GM12878 (cell line): ENCODE results near the gene MYO15B. TPM values are rescaled to one million over a fixed set of nuclear protein-coding genes. Genes with fewer than 3 reads are reported as not detected.

ENCODE experiments used
- ATAC-seq: fragments of 200-7000 bp; cut with Tn5 transposase; 3 replicates; pipeline ENCODE4 v1.9.1; 2020; ENCODE audit warnings: mild to moderate bottlenecking, moderate library complexity
- BruUV-seq: library from RNA; stranded (reverse); fragments of 400-500 nt; replicated peaks from 2 replicates; lab custom pipeline; 2021; lab: Mats Ljungman, UMichigan
- CTCF ChIA-PET: fragments of 300-600 bp; sonication (Branson Sonifier 250); formaldehyde crosslinking; extraction: SDS; loops from one replicate; lab custom pipeline; 2021; ENCODE audit warnings: inconsistent platforms; lab: Yijun Ruan, JAX
- POLR2A ChIA-PET: fragments of 350-600 bp; formaldehyde crosslinking; extraction: SDS; loops from one replicate; lab custom pipeline; 2021; ENCODE audit warnings: inconsistent platforms; lab: Charles Lee
- RAD21 ChIA-PET: fragments of 300-600 bp; sonication (Branson Sonifier 250); formaldehyde crosslinking; loops from one replicate; lab custom pipeline; 2023; ENCODE audit warnings: antibody characterized with exemption; ENCODE audit not compliant: unreplicated experiment; lab: Charles Lee
- SMC1A ChIA-PET: fragments of 300-600 bp; sonication (Branson Sonifier 250); formaldehyde crosslinking; loops from one replicate; lab custom pipeline; 2023; ENCODE audit not compliant: unreplicated experiment, uncharacterized antibody; lab: Charles Lee
- DNase-seq: peaks from one replicate; pipeline ENCODE4 v3.0.0-alpha.2; 2011; ENCODE audit warnings: low read depth, low spot score
- FAIRE-seq: peaks from 3 replicates; lab custom pipeline; 2011; peaks lifted over from hg19 to GRCh38; lab: Jason Lieb, UNC
- H2AFZ ChIP-seq: 2 replicates; pipeline ENCODE4 v1.6.0; 2011; ENCODE audit warnings: low read depth, low read length, control low read depth; ENCODE audit not compliant: control insufficient read depth
- H3K27ac ChIP-seq: 2 replicates; pipeline ENCODE4 v1.5.1; 2011; ENCODE audit warnings: control low read depth; ENCODE audit not compliant: control insufficient read depth, insufficient read depth
- H3K27me3 ChIP-seq, 2 experiments: replicated peaks in 1 of 2; 2 replicates each; pipeline versions ENCODE4 v1.6.0 to v1.6.1; 2011; ENCODE audit warnings: low read length in 1 of 2; ENCODE audit not compliant: control insufficient read depth in 2 of 2, insufficient read depth in 2 of 2
- H3K36me3 ChIP-seq, 2 experiments: 2 replicates each; pipeline ENCODE4 v1.5.1; 2011; ENCODE audit warnings: low read length in 1 of 2; ENCODE audit not compliant: control insufficient read depth in 2 of 2, insufficient read depth in 2 of 2
- H3K4me1 ChIP-seq: 2 replicates; pipeline ENCODE4 v1.6.1; 2011; ENCODE audit warnings: mild to moderate bottlenecking, low read length, moderate library complexity, mixed read lengths; ENCODE audit not compliant: control insufficient read depth, insufficient read depth
- H3K4me2 ChIP-seq: 2 replicates; pipeline ENCODE4 v1.6.0; 2011; ENCODE audit warnings: control low read depth; ENCODE audit not compliant: control insufficient read depth, insufficient read depth
- H3K4me3 ChIP-seq: fragments of 200-600 bp; sonication (generic); 2 replicates; pipeline ENCODE4 v1.5.1; 2016
- H3K79me2 ChIP-seq: 2 replicates; pipeline ENCODE4 v1.6.0; 2011; ENCODE audit warnings: low read length; ENCODE audit not compliant: control insufficient read depth, insufficient read depth
- H3K9ac ChIP-seq: 2 replicates; pipeline ENCODE4 v1.8.0; 2011; ENCODE audit warnings: low read length, control low read depth, mixed read lengths; ENCODE audit not compliant: control insufficient read depth, insufficient read depth
- H3K9me3 ChIP-seq: replicated peaks from 3 replicates; pipeline ENCODE4 v1.5.1; 2011; ENCODE audit warnings: mild to moderate bottlenecking, low read length; ENCODE audit not compliant: control insufficient read depth, insufficient read depth
- H4K20me1 ChIP-seq: 2 replicates; pipeline ENCODE4 v1.6.0; 2011; ENCODE audit not compliant: control insufficient read depth, insufficient read depth
- ASH2L ChIP-seq: fragments of 300-600, 200-600 bp; sonication (generic); IDR thresholded peaks from 2 replicates; pipeline ENCODE4 v1.6.1; 2017; ENCODE audit warnings: low read depth, mild to moderate bottlenecking, borderline replicate concordance
- ATF2 ChIP-seq: IDR thresholded peaks from 2 replicates; pipeline ENCODE4 v1.6.1; 2012; ENCODE audit warnings: low read length, inconsistent platforms
- ATF3 ChIP-seq: IDR thresholded peaks from 2 replicates; pipeline ENCODE4 v1.6.1; 2011; ENCODE audit warnings: low read depth, mild to moderate bottlenecking, low read length, moderate library complexity, borderline replicate concordance; ENCODE audit errors: extremely low read depth
- DPF2 ChIP-seq: fragments of 450-650 bp; IDR thresholded peaks from 2 replicates; pipeline ENCODE4 v1.6.1; 2017; ENCODE audit warnings: mild to moderate bottlenecking
- EP300 ChIP-seq, 2 experiments: fragments of 150-350 bp in 1 of 2; IDR thresholded peaks; 2 replicates each; pipeline ENCODE4 v1.6.1; 2011 to 2012; ENCODE audit warnings: low read depth in 2 of 2, low read length in 2 of 2, borderline replicate concordance in 1 of 2, improper control_type of control experiment in 1 of 2, inconsistent platforms in 1 of 2; ENCODE audit not compliant: control insufficient read depth in 1 of 2
- HDAC6 ChIP-seq: fragments of 200-600 bp; sonication (generic); IDR thresholded peaks from one replicate; pipeline ENCODE4 v1.8.0; 2017; ENCODE audit warnings: antibody characterized with exemption; ENCODE audit not compliant: unreplicated experiment
- IRF4 ChIP-seq: IDR thresholded peaks from 2 replicates; pipeline ENCODE4 v1.6.1; 2011; ENCODE audit warnings: low read depth, low read length
- KLF5 ChIP-seq: fragments of 450-650 bp; IDR thresholded peaks from 2 replicates; pipeline ENCODE4 v1.6.1; 2014; ENCODE audit warnings: mild to moderate bottlenecking; ENCODE audit not compliant: partially characterized antibody
- PBX3 ChIP-seq: IDR thresholded peaks from 2 replicates; pipeline ENCODE4 v1.6.1; 2011; ENCODE audit warnings: mild to moderate bottlenecking, low read depth, low read length, moderate library complexity; ENCODE audit not compliant: insufficient replicate concordance
- RAD51 ChIP-seq: fragments of 450-650 bp; IDR thresholded peaks from 2 replicates; pipeline ENCODE4 v1.6.1; 2016; ENCODE audit warnings: moderate library complexity, mild to moderate bottlenecking, inconsistent platforms
- STAT3 ChIP-seq: IDR thresholded peaks from 2 replicates; pipeline ENCODE4 v1.6.1; 2011; ENCODE audit warnings: low read depth, low read length, improper control_type of control experiment
- TBL1XR1 ChIP-seq: IDR thresholded peaks from 2 replicates; pipeline ENCODE4 v1.6.1; 2012; ENCODE audit warnings: low read depth, low read length, improper control_type of control experiment
- YBX1 ChIP-seq: fragments of 450-650 bp; IDR thresholded peaks from 2 replicates; pipeline ENCODE4 v1.6.1; 2016; ENCODE audit warnings: antibody characterized with exemption
- ZNF24 ChIP-seq: fragments of 450-650 bp; IDR thresholded peaks from 2 replicates; pipeline ENCODE4 v1.6.1; 2017; ENCODE audit warnings: antibody characterized with exemption, mild to moderate bottlenecking
- ZNF274 ChIP-seq: IDR thresholded peaks from one replicate; pipeline ENCODE4 v1.8.0; 2011; ENCODE audit not compliant: insufficient read length, insufficient read depth
- ZNF622 ChIP-seq: fragments of 450-650 bp; IDR thresholded peaks from 2 replicates; pipeline ENCODE4 v1.6.1; 2017; ENCODE audit warnings: mild to moderate bottlenecking, inconsistent platforms
- WGBS: methylation state at CpG from one replicate; pipeline ENCODE4 v1.1.6; 2016; ENCODE audit warnings: low lambda C conversion rate; ENCODE audit not compliant: insufficient replicate concordance, insufficient coverage; ENCODE audit errors: missing lambda C conversion rate; 5-methylcytosine and 5-hydroxymethylcytosine counted together
- in situ Hi-C: fragments of 300-500 bp; cut with MboI; formaldehyde crosslinking; loops from 9 replicates; pipeline ENCODE4 v1.14.3; 2018; ENCODE audit warnings: mixed read lengths
- intact Hi-C: fragments of 100-400 bp; cut with micrococcal nuclease; formaldehyde crosslinking; loops from one replicate; pipeline ENCODE4 v1.14.2; 2022; ENCODE audit not compliant: unreplicated experiment
- polyA plus RNA-seq, 11 experiments: library from polyadenylated mRNA; depleted of rRNA in 4 of 11; unstranded in 6 of 11; stranded (reverse) in 5 of 11; fragments of >200 nt; fragmentation: Nextera tagmentation in 4 of 11; fragmentation: Illumina TruSeq in 1 of 11; extraction: Ambion mirVana in 4 of 11; extraction: Trizol in 1 of 11; gene quantifications; 1 replicate in 1 of 11; 2 replicates in 10 of 11; pipeline versions ENCODE4 v1.2.1 to v1.2.3, GENCODE V29; 2011 to 2016; ENCODE audit warnings: inconsistent platforms in 2 of 11, missing spikeins in 2 of 11, low read depth in 1 of 11
- total RNA-seq, 4 experiments: library from RNA; depleted of rRNA in 3 of 4; stranded (reverse); fragments of >200 nt in 3 of 4; fragmentation: Illumina TruSeq in 1 of 4; extraction: Trizol in 1 of 4; gene quantifications; 2 replicates each; pipeline versions ENCODE4 v1.2.1 to v1.2.3, GENCODE V29; 2013 to 2021

The MYO15B gene
- total and polyA plus RNA-seq, 10 of the 15 experiments (the other 5 are each of a cell fraction or from before 2014, with no cell fraction given) = 0.67 to 15.4 (median 2.3) TPM; not detected in 1

- no peak for TF ChIP-seq EP300 (IDR thresholded peaks at IDR 0.05; ENCODE audit: borderline replicate concordance in 1 of 2, control insufficient read depth in 1 of 2, low read depth in 2 of 2, low read length in 2 of 2)
- TF ChIP-seq PBX3 = no peak
- no peak for TF ChIP-seq STAT3
- TF ChIP-seq RAD51 = no peak
- TF ChIP-seq, all 136 proteins: peak for 0
Measured at GRCh38 chr17:75670868-75671267, 83.3 kb downstream of the MYO15B start (continued).

GRCh38 chr17:75672011-75672410, 84.4 kb downstream of the MYO15B start:
- in situ Hi-C loops = loop anchor here (5.0 kb wide), 1 partner anchor 75 kb away; no protein-coding TSS in a partner anchor
- H4K20me1 ChIP-seq = no peaks in the 10 kb centered on the region
- no peak overlapping the region; the same call in 1 of the 2 replicates for H3K4me2 ChIP-seq
- RAD21 ChIA-PET = interaction anchor here (1.3 to 7.6 kb wide), 3 partner anchors 26 to 77 kb away, joined by 3 to 79 read pairs (median 4); a partner anchor contains a TSS
- CTCF ChIA-PET = interaction anchor here (0.8 to 7.9 kb wide), 12 partner anchors 10 to 82 kb away, joined by 3 to 197 read pairs (median 6); partner anchors contain the start of gene SMIM5
- no peak for DNase-seq
- H3K27me3 ChIP-seq = no peaks in the 10 kb centered on the region
- no peak overlapping the region for H3K27ac ChIP-seq
- no TSS peak for BruUV-seq
- no peaks in the 10 kb centered on the region for H3K9me3 ChIP-seq
- WGBS = 99% methylated on average over 5 of the region's 5 CpGs
- H3K4me1 ChIP-seq = peaks cover 4% of the 10 kb centered on the region
- no peak overlapping the region for H3K9ac ChIP-seq
- H3K4me3 ChIP-seq = no peak overlapping the region
- intact Hi-C loops = no loop called here
- peaks cover 4 to 22% of the 10 kb centered on the region in 2 experiments for H3K36me3 ChIP-seq
- ATAC-seq = no peak
- POLR2A ChIA-PET = interaction anchor here (0.8 to 0.9 kb wide), 2 partner anchors 9 to 15 kb away, joined by 3 read pairs; no protein-coding TSS in a partner anchor
- H2AFZ ChIP-seq = no peak overlapping the region
- TF ChIP-seq KLF5 (no peak), ATF2 (no peak), ATF3 (no peak), TBL1XR1 (no peak), ASH2L (no peak), ZNF274 (no peak), ZNF622 (no peak), YBX1 (no peak), HDAC6 (no peak), DPF2 (no peak), ZNF24 (no peak), STAT3 (no peak), IRF4 (no peak)
- SMC1A ChIA-PET = interaction anchor here (0.9 to 6.6 kb wide), 6 partner anchors 9 to 75 kb away, joined by 3 to 72 read pairs (median 4); partner anchors contain the start of gene SMIM5
- H3K79me2 ChIP-seq = peaks cover 45% of the 10 kb centered on the region
- no peak for FAIRE-seq
